Measurements from ENCODE around the gene PHC2.

The PHC2 gene

GRCh38 chr1:33348676-33349080, 82.2 kb downstream of the PHC2 start:
- DNase-seq = peak in 1 of 2 donors; percentile 44

GRCh38 chr1:33348194-33348593, 82.7 kb downstream of the PHC2 start:
- DNase-seq = no peak

GRCh38 chr1:33347650-33347992, 83.3 kb downstream of the PHC2 start:
- DNase-seq = no peak

GRCh38 chr1:33346927-33347649, 83.8 kb downstream of the PHC2 start:
- DNase-seq = peak; percentile 58 to 63

GRCh38 chr1:33346533-33346926, 84.4 kb downstream of the PHC2 start:
- no peak for DNase-seq

GRCh38 chr1:33344896-33345560, 85.9 kb downstream of the PHC2 start:
- no peak for DNase-seq

- DNase-seq = no peak
These were observed 87.4 kb downstream of the PHC2 start for GRCh38 chr1:33343539-33343938.

- no peak for DNase-seq
These were observed 88.7 kb downstream of the PHC2 start for GRCh38 chr1:33342041-33342723.

GRCh38 chr1:33341190-33341589, 89.7 kb downstream of the PHC2 start:
- DNase-seq = no peak

- no peak for DNase-seq
These were observed 91.5 kb downstream of the PHC2 start for GRCh38 chr1:33339413-33339812.

- DNase-seq = peak; percentile 92 to 95
These were observed 92.3 kb downstream of the PHC2 start for GRCh38 chr1:33338440-33339211.

- no peak for DNase-seq
These were observed 92.9 kb downstream of the PHC2 start for GRCh38 chr1:33338048-33338439.

- DNase-seq = no peak
These were observed 93.5 kb downstream of the PHC2 start for GRCh38 chr1:33337441-33337840.

- DNase-seq = no peak
These were observed 94.3 kb downstream of the PHC2 start for GRCh38 chr1:33336580-33336979.

- peak; percentile 83 to 84 for DNase-seq
These were observed 95.9 kb downstream of the PHC2 start for GRCh38 chr1:33335020-33335419.

GRCh38 chr1:33334081-33334552, 96.8 kb downstream of the PHC2 start:
- DNase-seq = no peak

- no peak for DNase-seq
These were observed 98.0 kb downstream of the PHC2 start for GRCh38 chr1:33332881-33333280.

GRCh38 chr1:33332357-33332789, 98.5 kb downstream of the PHC2 start:
- no peak for DNase-seq

GRCh38 chr1:33331444-33332356, 99.2 kb downstream of the PHC2 start:
- DNase-seq = no peak

GRCh38 chr1:33330906-33331305, 100.0 kb downstream of the PHC2 start:
- no peak for DNase-seq

- DNase-seq = no peak
These were observed 100.5 kb downstream of the PHC2 start for GRCh38 chr1:33330361-33330890.

All from inflammatory macrophage (primary cell).